Mesothelial cell of epicardium (in vitro differentiated cells): ENCODE results near the gene TLK2. TPM values are rescaled to one million over a fixed set of nuclear protein-coding genes. Genes with fewer than 3 reads are reported as not detected.

ENCODE experiments used
- DNase-seq, 2 experiments: peaks; one replicate each; pipeline ENCODE4 v3.0.0; 2021; ENCODE audit warnings: low spot score in 2 of 2; ENCODE audit not compliant: unreplicated experiment in 2 of 2
- H3K27ac Mint-ChIP-seq: 2 replicates; pipeline ENCODE4 v1.8.0; 2021; ENCODE audit warnings: mixed read lengths
- H3K27me3 Mint-ChIP-seq: 2 replicates; pipeline ENCODE4 v1.8.0; 2021; ENCODE audit warnings: low read depth, mixed read lengths
- H3K36me3 Mint-ChIP-seq: 2 replicates; pipeline ENCODE4 v1.8.0; 2021; ENCODE audit warnings: mixed read lengths
- H3K4me1 Mint-ChIP-seq: 2 replicates; pipeline ENCODE4 v1.8.0; 2021; ENCODE audit warnings: mixed read lengths
- H3K4me3 Mint-ChIP-seq: 2 replicates; pipeline ENCODE4 v1.8.0; 2021; ENCODE audit warnings: mild to moderate bottlenecking, moderate library complexity, mixed read lengths
- H3K9me3 Mint-ChIP-seq: 2 replicates; pipeline ENCODE4 v1.8.0; 2021; ENCODE audit warnings: mixed read lengths
- CTCF ChIP-seq: fragments of 200-600 bp; sonication (generic); IDR thresholded peaks from one replicate; pipeline ENCODE4 v1.5.0; 2021; ENCODE audit warnings: antibody characterized with exemption; ENCODE audit not compliant: unreplicated experiment
- total RNA-seq: library from RNA; stranded (reverse); gene quantifications from 3 replicates; pipeline ENCODE4 v1.2.1, GENCODE V29; 2021

The TLK2 gene
- total RNA-seq, 1 donor from 2014 or later: 61.6 TPM

GRCh38 chr17:62625184-62625869 lies 146.7 kb downstream of the TLK2 start:
- TF ChIP-seq CTCF: no peak
- Mint-ChIP-seq H3K36me3 (peaks cover 11% of the 10 kb centered on the region), H3K4me1 (peaks cover 37% of the 10 kb centered on the region), H3K27me3 (peaks cover 9% of the 10 kb centered on the region), H3K9me3 (no peaks in the 10 kb centered on the region), H3K27ac (peak overlapping the region; percentile 86), H3K4me3 (peak overlapping the region; percentile 80)
- DNase-seq: no peak

GRCh38 chr17:62625870-62626200 lies 147.2 kb downstream of the TLK2 start:
- no peak for TF ChIP-seq CTCF
- peak overlapping the region; percentile 80 for H3K4me3 Mint-ChIP-seq
- DNase-seq: no peak
- H3K27ac Mint-ChIP-seq: peak overlapping the region; percentile 86
- no peaks in the 10 kb centered on the region for H3K9me3 Mint-ChIP-seq
- peaks cover 9% of the 10 kb centered on the region for H3K27me3 Mint-ChIP-seq
- peaks cover 11% of the 10 kb centered on the region for H3K36me3 Mint-ChIP-seq
- H3K4me1 Mint-ChIP-seq: peaks cover 38% of the 10 kb centered on the region

- no peak for TF ChIP-seq CTCF
- Mint-ChIP-seq H3K27ac (peak overlapping the region; percentile 85), H3K27me3 (peaks cover 9% of the 10 kb centered on the region), H3K9me3 (no peaks in the 10 kb centered on the region), H3K4me3 (peak overlapping the region; percentile 80), H3K4me1 (peaks cover 38% of the 10 kb centered on the region), H3K36me3 (peaks cover 11% of the 10 kb centered on the region)
- peak in 1 of 2 experiments; percentile 69 for DNase-seq
These were observed 148.1 kb downstream of the TLK2 start for GRCh38 chr17:62626719-62627218.

GRCh38 chr17:62627219-62627903 lies 148.7 kb downstream of the TLK2 start, which contains the start of gene MRC2:
Gene MRC2, plus strand, starts transcription at chr17:62627670. Its CDS starts 133 bp downstream, at chr17:62627803.
- peaks cover 9% of the 10 kb centered on the region for H3K27me3 Mint-ChIP-seq
- peak within 1 kb of the TSS; percentile 84 for H3K4me3 Mint-ChIP-seq
- peaks cover 11% of the 10 kb centered on the region for H3K36me3 Mint-ChIP-seq
- peak within 1 kb of the TSS; percentile 94 for H3K27ac Mint-ChIP-seq
- DNase-seq: peak in 1 of 2 experiments; percentile 55
- peaks cover 41% of the 10 kb centered on the region for H3K4me1 Mint-ChIP-seq
- no peaks in the 10 kb centered on the region for H3K9me3 Mint-ChIP-seq
- TF ChIP-seq CTCF: no peak

- peak; percentile 48 to 55 for DNase-seq
- no peak for TF ChIP-seq CTCF
- peak overlapping the region; percentile 94 for H3K27ac Mint-ChIP-seq
- H3K36me3 Mint-ChIP-seq: peaks cover 8% of the 10 kb centered on the region
- peaks cover 9% of the 10 kb centered on the region for H3K27me3 Mint-ChIP-seq
- no peaks in the 10 kb centered on the region for H3K9me3 Mint-ChIP-seq
- H3K4me1 Mint-ChIP-seq: peaks cover 47% of the 10 kb centered on the region
- H3K4me3 Mint-ChIP-seq: peak overlapping the region; percentile 84
These were observed 149.4 kb downstream of the TLK2 start for GRCh38 chr17:62627904-62628633.
